Neural cell (in vitro differentiated cells): ENCODE measurements around the gene SNRK.

ENCODE experiments used
- CTCF ChIP-seq: fragments of 450-650 bp; IDR thresholded peaks from 2 replicates; pipeline ENCODE4 v1.5.1; 2014; ENCODE audit warnings: antibody characterized with exemption, mild to moderate bottlenecking, moderate library complexity; ENCODE audit not compliant: poor library complexity, severe bottlenecking
- EP300 ChIP-seq: fragments of 450-650 bp; conservative IDR thresholded peaks from 2 replicates; pipeline ENCODE4 v1.6.1; 2014; ENCODE audit warnings: antibody characterized with exemption, mild to moderate bottlenecking, moderate library complexity; ENCODE audit not compliant: poor library complexity, severe bottlenecking
- EZH2 ChIP-seq: fragments of 200-600, 300-800 bp; shearing (Covaris generic), sonication (generic); IDR thresholded peaks from 2 replicates; pipeline ENCODE4 v1.6.1; 2014; ENCODE audit warnings: antibody characterized with exemption, low read length, borderline replicate concordance, mild to moderate bottlenecking; ENCODE audit not compliant: insufficient read depth, poor library complexity, severe bottlenecking
- MXI1 ChIP-seq: fragments of 450-650 bp; conservative IDR thresholded peaks from 2 replicates; pipeline ENCODE4 v1.6.1; 2014; ENCODE audit warnings: antibody characterized with exemption, mild to moderate bottlenecking; ENCODE audit not compliant: poor library complexity, severe bottlenecking
- POLR2AphosphoS5 ChIP-seq: IDR thresholded peaks from 2 replicates; pipeline ENCODE4 v1.6.1; 2012
- RAD21 ChIP-seq: fragments of 450-650 bp; conservative IDR thresholded peaks from 2 replicates; pipeline ENCODE4 v1.6.1; 2014; ENCODE audit warnings: antibody characterized with exemption, mild to moderate bottlenecking, moderate library complexity
- REST ChIP-seq: IDR thresholded peaks from 2 replicates; pipeline ENCODE4 v1.6.1; 2012; ENCODE audit warnings: borderline replicate concordance
- SMC3 ChIP-seq: fragments of 450-650 bp; conservative IDR thresholded peaks from 2 replicates; pipeline ENCODE4 v1.6.1; 2014; ENCODE audit warnings: antibody characterized with exemption, mild to moderate bottlenecking, moderate library complexity; ENCODE audit not compliant: poor library complexity
- TAF1 ChIP-seq: IDR thresholded peaks from 2 replicates; pipeline ENCODE4 v1.6.1; 2012; ENCODE audit warnings: low read depth

GRCh38 chr3:43320288-43320687 lies 33.9 kb downstream of the SNRK start:
- TF ChIP-seq CTCF (no peak), EP300 (no peak), EZH2 (no peak), RAD21 (no peak), POLR2AphosphoS5 (no peak), MXI1 (no peak), TAF1 (no peak), REST (no peak), SMC3 (no peak)
